Bronchial smooth muscle cell (primary cell): ENCODE data around the gene SHISA3. TPM values are rescaled to one million over a fixed set of nuclear protein-coding genes. Genes with fewer than 3 reads are reported as not detected.

ENCODE experiments used
- total RNA-seq: library from RNA; depleted of rRNA; stranded (reverse); fragments of >200 nt; gene quantifications from 2 replicates; pipeline ENCODE4 v1.2.1, GENCODE V29; 2014

The SHISA3 gene
- under 0.01 and 0.32 TPM in 2 replicates for total RNA-seq

GRCh38 chr4:42396752-42397634, at the start of gene SHISA3:
Gene SHISA3, plus strand, starts transcription at chr4:42397488. Its CDS starts 569 bp downstream, at chr4:42398057.

Other genes with a start within 250 kb of the SHISA3 start
- gene BEND4, start 244.8 kb upstream of the SHISA3 start, total RNA-seq: not detected in 2 replicates